ENCODE results near the gene SMPD2. TPM values are rescaled to one million over a fixed set of nuclear protein-coding genes. Genes with fewer than 3 reads are reported as not detected.

SMPD2 gene
- total RNA-seq, 1 donor from 2014 or later = 14.7 TPM

- Mint-ChIP-seq H3K4me3 (ENCODE audit: low read depth) (no peak overlapping the region), H3K4me1 (ENCODE audit: low read depth) (peaks cover 37% of the 10 kb centered on the region), H3K27ac (no peak overlapping the region)
Measured at GRCh38 chr6:109449064-109449794, 8.7 kb downstream of the SMPD2 start.

GRCh38 chr6:109449795-109450673, 9.5 kb downstream of the SMPD2 start:
- no peaks in the 10 kb centered on the region for H3K27me3 Mint-ChIP-seq (ENCODE audit: low read depth)
- peaks cover 41% of the 10 kb centered on the region for H3K4me1 Mint-ChIP-seq (ENCODE audit: low read depth)
- peaks cover 56% of the 10 kb centered on the region for H3K36me3 Mint-ChIP-seq (ENCODE audit: low read depth)
- DNase-seq (ENCODE audit: low spot score) = no peak
- no peaks in the 10 kb centered on the region for H3K9me3 Mint-ChIP-seq
- peak overlapping the region; percentile 43 for H3K27ac Mint-ChIP-seq
- peak overlapping the region; percentile 26 for H3K4me3 Mint-ChIP-seq (ENCODE audit: low read depth)
- intact Hi-C loops (cut with micrococcal nuclease) = loop anchor here (10.0 kb wide), 3 partner anchors 65 to 735 kb away; partner anchors contain the start of genes CDC40, CEP57L1 and SESN1

More at GRCh38 chr6:109449064-109449794, 8.7 kb downstream of the SMPD2 start:
- intact Hi-C loops (cut with micrococcal nuclease) = no loop called here
- Mint-ChIP-seq H3K36me3 (ENCODE audit: low read depth) (peaks cover 64% of the 10 kb centered on the region), H3K27me3 (ENCODE audit: low read depth) (no peaks in the 10 kb centered on the region), H3K9me3 (no peaks in the 10 kb centered on the region)
- no peak for DNase-seq (ENCODE audit: low spot score)

GRCh38 chr6:109450801-109451200, 10.3 kb downstream of the SMPD2 start:
- intact Hi-C loops (cut with micrococcal nuclease) = loop anchor here (10.0 kb wide), 3 partner anchors 64 to 734 kb away; partner anchors contain the start of genes CDC40, CEP57L1 and SESN1
- H3K36me3 Mint-ChIP-seq (ENCODE audit: low read depth) = peaks cover 50% of the 10 kb centered on the region
- DNase-seq (ENCODE audit: low spot score) = no peak

GRCh38 chr6:109451376-109451775, 10.9 kb downstream of the SMPD2 start:
- DNase-seq (ENCODE audit: low spot score) = no peak
- Mint-ChIP-seq H3K36me3 (ENCODE audit: low read depth) (peaks cover 45% of the 10 kb centered on the region), H3K9me3 (no peaks in the 10 kb centered on the region), H3K27ac (no peak overlapping the region), H3K4me3 (ENCODE audit: low read depth) (no peak overlapping the region), H3K27me3 (ENCODE audit: low read depth) (no peaks in the 10 kb centered on the region), H3K4me1 (ENCODE audit: low read depth) (peaks cover 44% of the 10 kb centered on the region)
- intact Hi-C loops (cut with micrococcal nuclease) = loop anchor here (10.0 kb wide), 3 partner anchors 63 to 733 kb away; partner anchors contain the start of genes CDC40, CEP57L1 and SESN1

More at GRCh38 chr6:109450801-109451200, 10.3 kb downstream of the SMPD2 start:
- Mint-ChIP-seq H3K4me1 (ENCODE audit: low read depth) (peaks cover 41% of the 10 kb centered on the region), H3K9me3 (no peaks in the 10 kb centered on the region), H3K27me3 (ENCODE audit: low read depth) (no peaks in the 10 kb centered on the region), H3K4me3 (ENCODE audit: low read depth) (no peak overlapping the region), H3K27ac (no peak overlapping the region)

- H3K9me3 Mint-ChIP-seq = no peaks in the 10 kb centered on the region
- H3K36me3 Mint-ChIP-seq (ENCODE audit: low read depth) = peaks cover 42% of the 10 kb centered on the region
- intact Hi-C loops (cut with micrococcal nuclease) = loop anchor here (10.0 kb wide), 3 partner anchors 63 to 733 kb away; partner anchors contain the start of genes CDC40, CEP57L1 and SESN1
- H3K4me3 Mint-ChIP-seq (ENCODE audit: low read depth) = peak overlapping the region; percentile 35
- no peaks in the 10 kb centered on the region for H3K27me3 Mint-ChIP-seq (ENCODE audit: low read depth)
- peaks cover 51% of the 10 kb centered on the region for H3K4me1 Mint-ChIP-seq (ENCODE audit: low read depth)
- no peak for DNase-seq (ENCODE audit: low spot score)
- no peak overlapping the region for H3K27ac Mint-ChIP-seq
Measured at GRCh38 chr6:109452181-109452580, 11.7 kb downstream of the SMPD2 start.

- Mint-ChIP-seq H3K27me3 (ENCODE audit: low read depth) (no peaks in the 10 kb centered on the region), H3K27ac (no peak overlapping the region), H3K36me3 (ENCODE audit: low read depth) (peaks cover 40% of the 10 kb centered on the region), H3K4me3 (ENCODE audit: low read depth) (no peak overlapping the region), H3K4me1 (ENCODE audit: low read depth) (peaks cover 58% of the 10 kb centered on the region), H3K9me3 (no peaks in the 10 kb centered on the region)
- no peak for DNase-seq (ENCODE audit: low spot score)
- intact Hi-C loops (cut with micrococcal nuclease) = loop anchor here (10.0 kb wide), 3 partner anchors 62 to 732 kb away; partner anchors contain the start of genes CDC40, CEP57L1 and SESN1
Measured at GRCh38 chr6:109453156-109453555, 12.6 kb downstream of the SMPD2 start.

- Mint-ChIP-seq H3K9me3 (no peaks in the 10 kb centered on the region), H3K36me3 (ENCODE audit: low read depth) (peaks cover 40% of the 10 kb centered on the region), H3K27me3 (ENCODE audit: low read depth) (no peaks in the 10 kb centered on the region), H3K4me3 (ENCODE audit: low read depth) (peak overlapping the region; percentile 97), H3K27ac (peak overlapping the region; percentile 90), H3K4me1 (ENCODE audit: low read depth) (peaks cover 60% of the 10 kb centered on the region)
- intact Hi-C loops (cut with micrococcal nuclease) = loop anchor here (10.0 kb wide), 3 partner anchors 61 to 731 kb away; partner anchors contain the start of genes CDC40, CEP57L1 and SESN1
- DNase-seq (ENCODE audit: low spot score) = no peak
Measured at GRCh38 chr6:109453594-109454495, 13.3 kb downstream of the SMPD2 start.

GRCh38 chr6:109454496-109455436, 14.2 kb downstream of the SMPD2 start:
- Mint-ChIP-seq H3K9me3 (no peaks in the 10 kb centered on the region), H3K27me3 (ENCODE audit: low read depth) (no peaks in the 10 kb centered on the region), H3K36me3 (ENCODE audit: low read depth) (peaks cover 47% of the 10 kb centered on the region), H3K27ac (peak overlapping the region; percentile 94), H3K4me1 (ENCODE audit: low read depth) (peaks cover 64% of the 10 kb centered on the region), H3K4me3 (ENCODE audit: low read depth) (peak overlapping the region; percentile 97)
- DNase-seq (ENCODE audit: low spot score) = peak; percentile 64
- intact Hi-C loops (cut with micrococcal nuclease) = loop anchor here (1.0 to 10.0 kb wide), 7 partner anchors 14 to 730 kb away; partner anchors contain the start of genes AK9, CD164, CDC40 and CEP57L1

GRCh38 chr6:109455437-109456110, 15.1 kb downstream of the SMPD2 start, which contains the start of gene MICAL1:
TSS of gene MICAL1 (minus strand) at chr6:109455772. CDS start at chr6:109454196, 1,576 bp downstream.
- H3K4me3 Mint-ChIP-seq (ENCODE audit: low read depth) = peak within 1 kb of the TSS; percentile 97
- H3K4me1 Mint-ChIP-seq (ENCODE audit: low read depth) = peaks cover 61% of the 10 kb centered on the region
- H3K27ac Mint-ChIP-seq = peak within 1 kb of the TSS; percentile 94
- H3K9me3 Mint-ChIP-seq = no peaks in the 10 kb centered on the region
- H3K27me3 Mint-ChIP-seq (ENCODE audit: low read depth) = no peaks in the 10 kb centered on the region
- DNase-seq (ENCODE audit: low spot score) = peak; percentile 78
- intact Hi-C loops (cut with micrococcal nuclease) = loop anchor here (1.0 to 10.0 kb wide), 7 partner anchors 15 to 729 kb away; partner anchors contain the start of genes AK9, CD164, CDC40 and CEP57L1
- peaks cover 45% of the 10 kb centered on the region for H3K36me3 Mint-ChIP-seq (ENCODE audit: low read depth)

- Mint-ChIP-seq H3K4me3 (ENCODE audit: low read depth) (peak overlapping the region; percentile 33), H3K27me3 (ENCODE audit: low read depth) (no peaks in the 10 kb centered on the region), H3K36me3 (ENCODE audit: low read depth) (peaks cover 46% of the 10 kb centered on the region), H3K27ac (no peak overlapping the region), H3K9me3 (peaks cover 2% of the 10 kb centered on the region), H3K4me1 (ENCODE audit: low read depth) (peaks cover 59% of the 10 kb centered on the region)
- intact Hi-C loops (cut with micrococcal nuclease) = loop anchor here (5.0 to 10.0 kb wide), 5 partner anchors 59 to 729 kb away; partner anchors contain the start of genes AK9, CDC40, CEP57L1 and FIG4
- no peak for DNase-seq (ENCODE audit: low spot score)
Measured at GRCh38 chr6:109456111-109456583, 15.6 kb downstream of the SMPD2 start.
